GM19240 (cell line): ENCODE results near the gene NKAIN4.

Experiments used
- DNase-seq: peaks from one replicate; pipeline ENCODE4 v3.0.0; 2011; ENCODE audit warnings: low spot score; ENCODE audit not compliant: insufficient read length

The NKAIN4 gene

DNA sequence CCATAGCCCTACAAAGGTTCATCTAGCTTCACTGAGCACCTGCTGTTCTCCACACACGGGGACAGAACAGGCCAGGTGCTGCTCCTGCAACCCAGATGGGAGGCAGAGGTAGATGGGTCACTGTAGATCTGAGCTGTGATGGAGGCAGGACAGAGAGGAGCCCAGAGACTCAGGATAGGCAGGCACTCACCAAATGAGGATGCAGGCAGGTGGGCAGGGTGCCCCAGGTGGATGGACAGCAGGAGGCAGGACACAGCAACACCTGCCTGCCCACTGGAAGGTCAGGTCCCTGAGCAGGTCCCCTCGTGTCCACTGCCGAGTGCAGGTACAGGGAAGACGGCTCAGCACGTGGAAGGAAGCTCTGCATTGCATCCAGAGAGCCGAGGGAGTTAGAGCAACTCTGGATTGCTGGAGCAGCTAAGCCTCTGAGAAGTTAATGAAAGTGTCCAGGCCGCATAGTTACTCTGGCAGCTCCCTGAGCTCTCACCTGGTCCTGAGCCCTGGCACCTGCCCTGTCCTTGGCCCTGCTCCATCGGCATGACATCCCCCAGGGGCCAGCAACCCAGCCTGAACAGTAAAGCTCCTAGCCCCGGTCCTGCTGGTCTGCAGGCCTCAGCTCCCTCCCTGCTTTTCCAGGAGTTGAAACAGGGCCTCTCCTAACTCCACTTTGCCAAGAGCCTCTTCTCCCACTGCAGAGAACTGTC is 33.4 kb downstream of the NKAIN4 start:
- no peak for DNase-seq

DNA sequence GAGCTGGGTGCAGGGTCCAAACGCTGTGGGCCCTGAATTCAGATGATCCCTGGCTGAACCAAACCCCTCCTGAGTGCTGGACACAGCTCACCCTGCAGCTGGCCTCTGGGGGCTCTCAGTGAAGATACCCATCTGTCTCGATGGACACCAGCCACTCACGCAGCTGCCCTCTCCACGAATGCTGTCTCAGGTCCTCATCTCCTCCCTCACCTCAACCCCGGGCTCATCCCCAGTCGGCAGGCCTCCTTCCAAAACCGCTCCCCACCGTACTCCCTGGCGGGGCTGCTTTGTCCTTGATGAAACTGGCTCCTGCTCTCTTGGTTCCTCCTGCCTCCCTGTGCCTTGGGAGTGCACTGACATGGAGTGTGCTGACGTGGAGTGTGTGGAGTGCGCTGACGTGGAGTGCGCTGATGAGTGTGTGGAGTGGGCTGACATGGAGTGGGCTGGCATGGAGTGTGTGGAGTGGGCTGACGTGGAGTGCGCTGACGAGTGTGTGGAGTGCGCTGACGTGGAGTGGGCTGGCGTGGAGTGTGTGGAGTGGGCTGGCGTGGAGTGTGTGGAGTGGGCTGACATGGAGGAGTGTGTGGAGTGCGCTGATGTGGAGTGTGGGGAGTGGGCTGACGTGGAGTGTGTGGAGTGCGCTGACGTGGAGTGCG is 34.3 kb downstream of the NKAIN4 start:
- no peak for DNase-seq

DNA sequence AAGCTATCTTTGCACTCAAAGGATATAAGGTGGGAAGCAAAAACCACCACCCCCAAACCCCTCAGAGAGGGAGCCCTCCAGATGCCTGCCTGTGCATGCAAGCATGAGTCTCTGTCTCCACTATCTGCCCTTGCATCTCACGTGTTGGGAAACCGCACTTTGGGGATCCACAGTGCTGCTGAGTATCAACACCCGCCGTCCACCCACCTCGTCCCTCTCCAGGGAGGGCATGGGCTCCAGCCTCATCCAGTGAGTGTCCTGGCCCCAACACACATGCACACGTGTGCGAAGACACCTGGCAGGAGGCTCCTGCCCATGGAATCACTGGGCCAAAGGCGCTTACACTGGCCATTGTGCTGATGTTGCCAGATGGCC is 34.8 kb downstream of the NKAIN4 start:
- DNase-seq: no peak

- DNase-seq: no peak
These were observed 35.4 kb downstream of the NKAIN4 start for GRCh38 chr20:63218701-63219446.

DNA sequence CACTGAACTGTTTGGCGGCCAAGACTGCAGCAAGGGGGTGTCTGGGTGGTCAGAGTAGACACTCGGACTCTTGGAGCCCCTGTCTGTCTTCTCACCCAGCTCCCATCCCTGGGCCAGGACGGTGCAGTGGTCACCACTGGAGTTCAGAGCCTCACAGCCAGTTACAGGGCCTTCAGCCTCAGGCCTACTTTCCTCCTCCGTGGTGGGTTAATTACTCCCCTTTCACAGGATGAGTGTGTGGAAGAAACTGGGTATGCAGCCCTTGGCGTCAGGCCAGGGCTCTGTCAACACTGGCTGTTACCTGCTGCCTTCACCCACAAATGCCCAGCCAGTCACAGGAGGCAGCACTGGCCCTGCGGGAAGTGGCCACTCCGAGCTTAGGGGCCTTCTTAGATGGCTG is 36.6 kb downstream of the NKAIN4 start:
- DNase-seq: no peak

DNA sequence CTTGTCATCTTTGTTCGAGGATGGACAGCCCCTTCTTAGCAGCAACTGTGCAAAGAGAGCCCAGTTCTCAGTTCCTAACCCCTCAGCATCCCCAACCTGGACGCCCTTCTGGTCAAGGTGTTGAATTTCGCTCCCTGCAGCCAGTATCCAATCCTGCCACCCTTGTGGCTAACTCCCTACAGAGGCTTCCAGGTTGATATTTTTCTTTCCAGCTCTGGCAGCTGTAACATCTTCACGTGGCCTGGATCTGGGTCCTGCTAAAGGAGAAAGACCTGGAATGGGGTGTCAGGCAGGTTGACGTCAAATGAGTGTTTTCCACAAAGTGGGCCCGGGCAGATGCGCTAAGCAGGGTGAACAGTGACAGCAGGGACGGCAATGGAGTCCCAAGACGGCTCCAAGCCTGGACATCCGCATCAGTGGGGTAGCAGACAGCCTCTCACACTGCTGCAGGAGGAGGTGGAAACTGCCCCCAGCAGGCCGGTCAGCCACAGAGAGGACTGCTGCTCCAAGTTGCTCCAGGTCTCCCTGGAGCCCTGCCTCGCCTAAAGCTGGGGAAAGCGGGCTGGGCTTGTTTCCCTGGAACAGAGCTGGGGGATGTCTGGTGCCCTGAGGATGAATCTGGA is 37.3 kb downstream of the NKAIN4 start:
- no peak for DNase-seq

GRCh38 chr20:63216041-63216848 is 38.0 kb downstream of the NKAIN4 start, which contains the start of gene YTHDF1:
Gene YTHDF1, minus strand, starts transcription at chr20:63216131. Its CDS starts 239 bp downstream, at chr20:63215892.
- peak; percentile 99 for DNase-seq

GRCh38 chr20:63215101-63216040 is 38.9 kb downstream of the NKAIN4 start:
- DNase-seq: no peak

- DNase-seq: no peak
These were observed 39.7 kb downstream of the NKAIN4 start for GRCh38 chr20:63214514-63214913.

GRCh38 chr20:63212792-63213191 is 41.5 kb downstream of the NKAIN4 start:
- DNase-seq: no peak

GRCh38 chr20:63212393-63212730 is 41.9 kb downstream of the NKAIN4 start:
- no peak for DNase-seq

DNA sequence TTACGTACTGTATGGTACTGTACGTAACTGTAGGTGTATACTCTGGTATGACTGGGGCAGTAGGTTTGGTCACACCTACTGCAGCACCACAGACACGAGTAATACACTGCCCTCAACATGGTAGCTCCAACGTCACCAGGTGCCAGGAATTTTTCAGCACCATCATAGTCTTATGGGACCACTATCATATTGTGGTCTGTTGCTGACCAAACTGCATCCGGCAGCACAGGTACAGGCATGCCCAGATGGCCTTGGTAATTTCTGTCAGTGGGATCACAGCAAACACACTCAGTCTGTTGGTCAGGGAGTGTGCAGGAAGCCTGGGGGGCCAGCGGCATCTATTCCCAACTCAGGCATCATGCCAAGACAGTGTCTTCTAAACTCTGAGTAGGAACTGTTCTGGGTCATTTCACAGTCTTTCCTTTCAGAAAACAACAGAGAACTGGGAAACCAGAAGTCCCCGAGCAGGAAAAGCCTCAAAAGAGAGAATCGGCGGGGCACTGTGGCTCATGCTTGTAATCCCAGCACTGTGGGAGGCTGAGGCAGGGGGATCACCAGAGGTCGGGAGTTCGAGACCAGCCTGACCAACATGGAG is 44.2 kb downstream of the NKAIN4 start:
- no peak for DNase-seq

- DNase-seq: no peak
These were observed 45.8 kb downstream of the NKAIN4 start for GRCh38 chr20:63208346-63208909.

DNA sequence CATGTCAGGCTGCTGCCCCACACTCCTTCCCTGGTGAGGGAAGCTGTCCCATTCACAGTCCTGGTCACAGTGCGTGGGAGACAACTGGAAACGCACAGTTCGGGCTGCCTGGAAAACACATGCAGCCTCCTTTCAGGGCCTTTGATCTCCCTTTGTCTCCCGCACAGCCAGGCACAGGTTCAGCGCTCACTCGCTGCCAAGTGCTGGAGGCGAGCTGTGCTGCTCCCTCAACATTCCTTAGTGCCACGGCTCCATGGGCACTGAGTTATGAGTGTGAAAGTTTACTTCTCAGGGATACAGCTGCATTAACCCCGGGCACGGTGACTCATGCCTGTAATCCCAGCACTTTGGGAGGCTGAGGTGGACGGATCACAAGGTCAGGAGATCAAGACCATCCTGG is 47.4 kb downstream of the NKAIN4 start:
- DNase-seq: no peak

GRCh38 chr20:63205896-63206295 is 48.4 kb downstream of the NKAIN4 start:
- DNase-seq: no peak

- no peak for DNase-seq
These were observed 49.9 kb downstream of the NKAIN4 start for GRCh38 chr20:63204362-63204761.

- no peak for DNase-seq
These were observed 51.3 kb downstream of the NKAIN4 start for GRCh38 chr20:63202811-63203526.

DNA sequence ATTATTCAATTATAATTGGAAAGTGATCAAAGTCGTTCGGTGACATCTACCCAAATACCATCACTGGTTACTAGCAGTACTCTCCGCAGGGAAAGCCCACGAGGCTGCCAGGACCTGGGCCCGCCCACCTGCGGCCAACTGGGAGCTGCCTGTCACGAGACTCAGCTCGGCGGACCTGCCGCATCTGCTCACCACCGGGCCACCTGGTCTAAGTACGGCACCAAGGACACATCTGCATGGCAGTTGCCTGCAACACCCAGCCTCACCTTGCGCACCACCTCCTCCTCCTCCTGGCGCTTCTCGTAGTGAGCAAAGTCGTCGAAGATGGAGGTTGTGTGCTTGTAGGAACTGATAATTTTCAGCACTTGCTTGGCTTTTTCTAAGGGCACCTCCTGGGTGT is 52.2 kb downstream of the NKAIN4 start:
- DNase-seq: no peak

GRCh38 chr20:63198606-63199005 is 55.7 kb downstream of the NKAIN4 start:
- no peak for DNase-seq
